H9 (cell line): Measurements from ENCODE around the gene EML1. TPM values are rescaled to one million over a fixed set of nuclear protein-coding genes. Genes with fewer than 3 reads are reported as not detected.

Source experiments
- DNase-seq: peaks from one replicate; pipeline ENCODE4 v3.0.0-alpha.2; 2017
- H2AFZ ChIP-seq: one replicate; pipeline ENCODE4 v1.6.1; 2013; ENCODE audit warnings: mild to moderate bottlenecking, low read length, control low read depth, moderate library complexity
- H2AK5ac ChIP-seq: 2 replicates; pipeline ENCODE4 v1.6.1; 2013; ENCODE audit warnings: low read length, control low read depth, mixed read lengths; ENCODE audit not compliant: insufficient read length
- H2BK120ac ChIP-seq: one replicate; pipeline ENCODE4 v1.6.1; 2013; ENCODE audit warnings: low read depth, mild to moderate bottlenecking, low read length, control low read depth, inconsistent platforms; ENCODE audit not compliant: poor library complexity, severe bottlenecking
- H2BK12ac ChIP-seq: 2 replicates; pipeline ENCODE4 v1.6.1; 2013; ENCODE audit warnings: low read length, control low read depth, mixed read lengths, low read depth; ENCODE audit not compliant: insufficient read length
- H2BK15ac ChIP-seq: 2 replicates; pipeline ENCODE4 v1.6.1; 2013; ENCODE audit warnings: low read depth, low read length, control low read depth
- H2BK20ac ChIP-seq: one replicate; pipeline ENCODE4 v1.6.1; 2013; ENCODE audit warnings: low read depth, mild to moderate bottlenecking, low read length, control low read depth, inconsistent platforms; ENCODE audit not compliant: poor library complexity, severe bottlenecking
- H2BK5ac ChIP-seq: 2 replicates; pipeline ENCODE4 v1.6.1; 2013; ENCODE audit warnings: low read length, control low read depth, mixed read lengths; ENCODE audit not compliant: insufficient read length
- H3K14ac ChIP-seq: 2 replicates; pipeline ENCODE4 v1.6.1; 2013; ENCODE audit warnings: low read length, control low read depth; ENCODE audit not compliant: insufficient read depth
- H3K18ac ChIP-seq: 2 replicates; pipeline ENCODE4 v1.6.1; 2013; ENCODE audit warnings: low read depth, mild to moderate bottlenecking, mixed read lengths, low read length, control low read depth; ENCODE audit not compliant: insufficient read length
- H3K23ac ChIP-seq: 2 replicates; pipeline ENCODE4 v1.6.1; 2013; ENCODE audit warnings: low read length, control low read depth, mixed read lengths, low read depth; ENCODE audit not compliant: insufficient read length
- H3K23me2 ChIP-seq: 2 replicates; pipeline ENCODE4 v1.6.1; 2013; ENCODE audit warnings: low read depth, mild to moderate bottlenecking, mixed read lengths, low read length, control low read depth; ENCODE audit not compliant: insufficient read length, poor library complexity, severe bottlenecking
- H3K27ac ChIP-seq: 2 replicates; pipeline ENCODE4 v1.5.1; 2013; ENCODE audit warnings: low read length, control low read depth, mixed read lengths, low read depth; ENCODE audit not compliant: insufficient read length
- H3K27me3 ChIP-seq: 2 replicates; pipeline ENCODE4 v1.6.1; 2013; ENCODE audit warnings: low read length, control low read depth, inconsistent platforms; ENCODE audit not compliant: insufficient read depth
- H3K4ac ChIP-seq: 2 replicates; pipeline ENCODE4 v1.6.1; 2013; ENCODE audit warnings: low read depth, mild to moderate bottlenecking, control low read depth, inconsistent platforms, low read length, moderate library complexity
- H3K4me1 ChIP-seq: 2 replicates; pipeline ENCODE4 v1.6.1; 2013; ENCODE audit warnings: low read length, control low read depth, inconsistent platforms; ENCODE audit not compliant: insufficient read depth
- H3K4me2 ChIP-seq: 2 replicates; pipeline ENCODE4 v1.6.1; 2013; ENCODE audit warnings: low read length, control low read depth, mixed read lengths; ENCODE audit not compliant: insufficient read length, insufficient read depth
- H3K56ac ChIP-seq: 2 replicates; pipeline ENCODE4 v1.6.1; 2013; ENCODE audit warnings: low read depth, mild to moderate bottlenecking, mixed read lengths, low read length, control low read depth; ENCODE audit not compliant: insufficient read length
- H3K79me1 ChIP-seq: 2 replicates; pipeline ENCODE4 v1.6.1; 2013; ENCODE audit warnings: low read depth, mild to moderate bottlenecking, moderate library complexity, low read length, control low read depth, inconsistent platforms; ENCODE audit not compliant: insufficient read depth, poor library complexity, severe bottlenecking
- H3K79me2 ChIP-seq: 2 replicates; pipeline ENCODE4 v1.6.1; 2013; ENCODE audit warnings: low read length, control low read depth, inconsistent platforms; ENCODE audit not compliant: insufficient read depth
- H3K9ac ChIP-seq: 2 replicates; pipeline ENCODE4 v1.6.1; 2013; ENCODE audit warnings: low read length, control low read depth, mixed read lengths; ENCODE audit not compliant: insufficient read length; ENCODE audit errors: extremely low read depth
- H3K9me3 ChIP-seq: one replicate; pipeline ENCODE4 v1.6.1; 2013; ENCODE audit warnings: low read depth, low read length, inconsistent platforms; ENCODE audit not compliant: control insufficient read depth
- H3T11ph ChIP-seq: one replicate; pipeline ENCODE4 v1.6.1; 2013; ENCODE audit warnings: mild to moderate bottlenecking, low read length, control low read depth, inconsistent platforms
- H4K20me1 ChIP-seq: one replicate; pipeline ENCODE4 v1.6.1; 2013; ENCODE audit not compliant: control insufficient read depth, insufficient read length, insufficient read depth
- H4K5ac ChIP-seq: 2 replicates; pipeline ENCODE4 v1.6.1; 2013; ENCODE audit warnings: low read depth, mild to moderate bottlenecking, mixed read lengths, low read length, control low read depth; ENCODE audit not compliant: insufficient read length
- H4K8ac ChIP-seq: replicated peaks from 2 replicates; pipeline ENCODE4 v1.6.1; 2013; ENCODE audit warnings: low read length, control low read depth, mixed read lengths, low read depth; ENCODE audit not compliant: insufficient read length
- H4K91ac ChIP-seq: 2 replicates; pipeline ENCODE4 v1.6.1; 2013; ENCODE audit warnings: low read depth, mild to moderate bottlenecking, moderate library complexity, mixed read lengths, low read length, control low read depth; ENCODE audit not compliant: insufficient read length
- H3K27ac Mint-ChIP-seq, 3 experiments: 2 replicates in 2 of 3; 3 replicates in 1 of 3; pipeline ENCODE4 v1.8.0; 2020 to 2021; ENCODE audit warnings: mixed read lengths in 3 of 3, mild to moderate bottlenecking in 1 of 3, moderate library complexity in 1 of 3
- H3K27me3 Mint-ChIP-seq: 2 replicates; pipeline ENCODE4 v1.8.0; 2021; ENCODE audit warnings: low read depth, mild to moderate bottlenecking, moderate library complexity, mixed read lengths
- H3K36me3 Mint-ChIP-seq, 3 experiments: 2 replicates in 2 of 3; 3 replicates in 1 of 3; pipeline ENCODE4 v1.8.0; 2020 to 2021; ENCODE audit warnings: low read depth in 3 of 3, mixed read lengths in 3 of 3; ENCODE audit not compliant: insufficient read depth in 1 of 3
- H3K4me1 Mint-ChIP-seq, 2 experiments: 2 replicates each; pipeline ENCODE4 v1.8.0; 2020; ENCODE audit warnings: mixed read lengths in 2 of 2
- H3K4me3 Mint-ChIP-seq, 2 experiments: 2 replicates in 1 of 2; 3 replicates in 1 of 2; pipeline ENCODE4 v1.8.0; 2020 to 2021; ENCODE audit warnings: mild to moderate bottlenecking in 2 of 2, mixed read lengths in 2 of 2, moderate library complexity in 1 of 2
- H3K9me3 Mint-ChIP-seq, 2 experiments: 2 replicates in 1 of 2; 3 replicates in 1 of 2; pipeline ENCODE4 v1.8.0; 2020; ENCODE audit warnings: mild to moderate bottlenecking in 2 of 2, mixed read lengths in 2 of 2, moderate library complexity in 1 of 2
- CTCF ChIP-seq: fragments of 200-600 bp; sonication (generic); conservative IDR thresholded peaks from 3 replicates; pipeline ENCODE4 v1.8.0; 2021; ENCODE audit warnings: antibody characterized with exemption, mild to moderate bottlenecking
- WGBS: extraction: QIAGEN DNeasy Blood & Tissue Kit; methylation state at CpG from one replicate; pipeline ENCODE4 v1.1.7; 2013; ENCODE audit warnings: missing lambda C conversion rate, low lambda C conversion rate, mixed read lengths; ENCODE audit not compliant: insufficient read length; ENCODE audit errors: extremely low coverage; 5-methylcytosine and 5-hydroxymethylcytosine counted together
- total RNA-seq: library from RNA; stranded (reverse); gene quantifications from 2 replicates; pipeline ENCODE4 v1.2.1, GENCODE V29; 2021

The EML1 gene
- total RNA-seq, 1 experiment from 2014 or later: 16.7 TPM

- H3K27me3 Mint-ChIP-seq: no peaks in the 10 kb centered on the region
- no peak overlapping the region for H3K18ac ChIP-seq
- no peak overlapping the region for H3K4me2 ChIP-seq
- no peak overlapping the region for H3K27ac Mint-ChIP-seq
- no peak overlapping the region for H2BK5ac ChIP-seq
- no peak overlapping the region for H4K91ac ChIP-seq
- H2BK120ac ChIP-seq: no peak overlapping the region
- H2AFZ ChIP-seq: no peak overlapping the region
- no peak overlapping the region for H3K14ac ChIP-seq
- WGBS: no CpG with 5 or more reads among the region's 2 CpGs
- H2BK12ac ChIP-seq: no peak overlapping the region
- H3K36me3 Mint-ChIP-seq: peaks cover 35 to 60% (median 55%) of the 10 kb centered on the region in 3 experiments
- no peak overlapping the region for H3K4ac ChIP-seq
- no peak overlapping the region for H3K23ac ChIP-seq
- no peak overlapping the region for H3K56ac ChIP-seq
- peaks cover 3 to 7% of the 10 kb centered on the region in 2 experiments; a peak in 3 of 4 replicates for H3K4me1 Mint-ChIP-seq
- no peak for TF ChIP-seq CTCF
- no peaks in the 10 kb centered on the region for H3K9me3 ChIP-seq
- H3K9me3 Mint-ChIP-seq: peaks cover 10 to 18% of the 10 kb centered on the region in 2 experiments
- no peaks in the 10 kb centered on the region for H3K23me2 ChIP-seq
- no peak overlapping the region for H2BK15ac ChIP-seq
- H4K5ac ChIP-seq: no peak overlapping the region
- no peak overlapping the region for H3K9ac ChIP-seq
- DNase-seq: no peak
- H2AK5ac ChIP-seq: no peak overlapping the region
- no peak overlapping the region for H2BK20ac ChIP-seq
- H3K79me1 ChIP-seq: no peaks in the 10 kb centered on the region
- H3K4me3 Mint-ChIP-seq: no peak overlapping the region
- H3K27me3 ChIP-seq: no peaks in the 10 kb centered on the region
- H3T11ph ChIP-seq: no peak overlapping the region
- H3K4me1 ChIP-seq: no peaks in the 10 kb centered on the region
- no peak overlapping the region for H4K8ac ChIP-seq
- H4K20me1 ChIP-seq: no peaks in the 10 kb centered on the region
- no peak overlapping the region for H3K27ac ChIP-seq
- no peaks in the 10 kb centered on the region for H3K79me2 ChIP-seq
Observed at GRCh38 chr14:99904506-99904905, 111.3 kb downstream of the EML1 start.
